ENCODE results near the gene PHF2. TPM values are rescaled to one million over a fixed set of nuclear protein-coding genes. Genes with fewer than 3 reads are reported as not detected.

PHF2 gene
- total RNA-seq, 1 donor from 2014 or later, result 27.7 TPM

- Histone ChIP-seq H3K4me3 (no peak overlapping the region), H3K36me3 (no peaks in the 10 kb centered on the region), H3K27ac (no peak overlapping the region), H3K9me3 (peaks cover 6% of the 10 kb centered on the region), H3K4me1 (peaks cover 15% of the 10 kb centered on the region), H3K27me3 (no peaks in the 10 kb centered on the region)
- DNase-seq (ENCODE audit: extremely low spot score in 2 of 2), result no peak
- no peak for TF ChIP-seq CTCF (IDR thresholded peaks at IDR 0.05)
- TF ChIP-seq POLR2A (IDR thresholded peaks at IDR 0.05), result no peak
- no peak for TF ChIP-seq POLR2AphosphoS5 (IDR thresholded peaks at IDR 0.05; ENCODE audit: insufficient read depth in 1 of 2, low read depth in 1 of 2)
- intact Hi-C loops (cut with DNase I), result no loop called here
Observed at GRCh38 chr9:93623753-93624152, 47.4 kb downstream of the PHF2 start.

- TF ChIP-seq POLR2AphosphoS5 (IDR thresholded peaks at IDR 0.05; ENCODE audit: insufficient read depth in 1 of 2, low read depth in 1 of 2) (no peak), CTCF (IDR thresholded peaks at IDR 0.05) (no peak), POLR2A (IDR thresholded peaks at IDR 0.05) (no peak)
- Histone ChIP-seq H3K4me1 (peaks cover 12% of the 10 kb centered on the region), H3K4me3 (no peak overlapping the region), H3K27me3 (no peaks in the 10 kb centered on the region), H3K27ac (no peak overlapping the region), H3K36me3 (no peaks in the 10 kb centered on the region), H3K9me3 (peaks cover 6% of the 10 kb centered on the region)
- no peak for DNase-seq (ENCODE audit: extremely low spot score in 2 of 2)
- intact Hi-C loops (cut with DNase I), result no loop called here
Observed at GRCh38 chr9:93624431-93624834, 48.0 kb downstream of the PHF2 start.

- intact Hi-C loops (cut with DNase I), result no loop called here
- H3K4me3 ChIP-seq, result no peak overlapping the region
- peaks cover 0 to 2% of the 10 kb centered on the region in 2 donors for H3K36me3 ChIP-seq
- peaks cover 6% of the 10 kb centered on the region for H3K9me3 ChIP-seq
- no peak overlapping the region for H3K27ac ChIP-seq
- peaks cover 7% of the 10 kb centered on the region for H3K4me1 ChIP-seq
- no peak for DNase-seq (ENCODE audit: extremely low spot score in 2 of 2)
- TF ChIP-seq POLR2AphosphoS5 (IDR thresholded peaks at IDR 0.05; ENCODE audit: insufficient read depth in 1 of 2, low read depth in 1 of 2), result no peak
- TF ChIP-seq CTCF (IDR thresholded peaks at IDR 0.05), result no peak
- TF ChIP-seq POLR2A (IDR thresholded peaks at IDR 0.05), result no peak
- H3K27me3 ChIP-seq, result no peaks in the 10 kb centered on the region
Observed at GRCh38 chr9:93624977-93625376, 48.6 kb downstream of the PHF2 start.

- TF ChIP-seq POLR2A (IDR thresholded peaks at IDR 0.05), result no peak
- TF ChIP-seq CTCF (IDR thresholded peaks at IDR 0.05), result no peak
- TF ChIP-seq POLR2AphosphoS5 (IDR thresholded peaks at IDR 0.05; ENCODE audit: insufficient read depth in 1 of 2, low read depth in 1 of 2), result no peak
- peaks cover 0 to 30% of the 10 kb centered on the region in 2 donors for H3K36me3 ChIP-seq
- H3K9me3 ChIP-seq, result peaks cover 6% of the 10 kb centered on the region
- H3K4me1 ChIP-seq, result no peaks in the 10 kb centered on the region
- no peak for DNase-seq (ENCODE audit: extremely low spot score in 2 of 2)
- H3K27ac ChIP-seq, result no peak overlapping the region
- no peaks in the 10 kb centered on the region for H3K27me3 ChIP-seq
- no peak overlapping the region for H3K4me3 ChIP-seq
- intact Hi-C loops (cut with DNase I), result no loop called here
Observed at GRCh38 chr9:93629920-93630319, 53.5 kb downstream of the PHF2 start.

GRCh38 chr9:93630806-93631411 lies 54.5 kb downstream of the PHF2 start:
- Histone ChIP-seq H3K4me1 (no peaks in the 10 kb centered on the region), H3K27me3 (no peaks in the 10 kb centered on the region), H3K9me3 (peaks cover 6% of the 10 kb centered on the region), H3K27ac (no peak overlapping the region), H3K36me3 (peaks cover 0 to 38% of the 10 kb centered on the region in 2 donors), H3K4me3 (no peak overlapping the region)
- TF ChIP-seq POLR2AphosphoS5 (IDR thresholded peaks at IDR 0.05; ENCODE audit: insufficient read depth in 1 of 2, low read depth in 1 of 2), result no peak
- TF ChIP-seq CTCF (IDR thresholded peaks at IDR 0.05), result no peak
- no peak for TF ChIP-seq POLR2A (IDR thresholded peaks at IDR 0.05)
- intact Hi-C loops (cut with DNase I), result no loop called here
- DNase-seq (ENCODE audit: extremely low spot score in 2 of 2), result peak; percentile 71 to 94

Data from vagina (tissue), 2 donors.